Stimulated activated CD8-positive, alpha-beta memory T cell treated with anti-CD3 and anti-CD28 coated beads, Interleukin-12 subunit alpha, Interleukin-12 subunit beta, amount 100 ng/mL, for 24 hours (primary cell): ENCODE results near the gene NTN1.

Experiments used
- DNase-seq: peaks from one replicate; pipeline ENCODE4 v3.0.0-alpha.2; 2020; ENCODE audit errors: extremely low read depth

Gene NTN1

GRCh38 chr17:9006175-9006767 lies 15.0 kb upstream of the NTN1 start:
- no peak for DNase-seq

DNA sequence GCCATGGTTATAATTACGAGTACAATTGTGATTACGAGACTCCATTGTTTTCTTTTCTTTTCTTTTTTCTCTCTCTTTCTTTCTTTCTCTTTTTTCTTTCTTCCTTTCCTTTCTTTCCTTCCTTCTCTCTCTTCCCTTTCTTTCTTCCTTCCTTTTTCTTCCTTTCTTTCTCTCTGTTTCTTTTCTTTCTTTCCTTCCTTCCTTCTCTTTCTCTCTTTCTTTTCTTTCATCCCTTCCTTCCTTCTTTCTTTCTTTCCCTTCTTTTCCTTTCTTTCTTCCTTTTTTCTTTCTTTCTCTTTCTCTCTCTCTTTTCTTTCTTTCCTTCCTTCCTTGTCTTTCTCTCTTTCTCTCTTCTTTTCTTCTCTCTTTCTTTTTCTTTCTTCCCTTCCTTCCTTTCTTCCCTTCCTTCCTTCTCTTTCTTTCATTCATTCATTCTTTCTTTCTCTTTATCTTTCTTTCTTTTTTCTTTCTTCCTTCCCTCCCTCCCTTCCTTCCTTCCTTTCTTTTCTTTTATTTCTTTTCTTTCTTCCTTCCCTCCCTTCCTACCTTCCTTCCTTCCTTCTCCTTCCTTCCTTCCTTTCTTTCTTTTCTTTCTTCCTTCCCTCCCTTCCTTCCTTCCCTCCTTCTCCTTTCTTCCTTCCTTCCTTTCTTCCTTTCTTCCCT lies 14.1 kb upstream of the NTN1 start:
- no peak for DNase-seq

DNA sequence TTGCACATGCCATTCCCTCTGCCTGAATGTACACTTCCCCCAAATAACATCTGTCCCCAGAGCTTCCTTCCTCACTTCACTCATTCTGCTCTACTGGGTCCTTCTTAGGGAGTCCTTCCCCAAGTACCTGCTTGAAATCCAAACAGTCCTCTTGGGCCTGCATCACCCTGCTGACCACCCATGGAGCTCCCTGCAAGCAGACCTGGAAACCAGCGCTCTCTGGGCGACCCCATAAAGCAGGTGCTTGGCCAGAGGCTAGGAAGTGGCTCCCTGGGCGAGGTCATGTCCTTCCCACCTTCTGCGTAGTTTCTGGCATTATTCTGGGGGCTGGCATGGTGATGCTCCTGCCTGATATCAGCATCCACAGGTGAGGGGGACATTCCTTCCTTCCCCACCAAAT lies 12.2 kb upstream of the NTN1 start:
- DNase-seq, result no peak

- no peak for DNase-seq
These were observed 11.6 kb upstream of the NTN1 start for GRCh38 chr17:9009737-9010136.

- DNase-seq, result no peak
These were observed 10.3 kb upstream of the NTN1 start for GRCh38 chr17:9011001-9011400.

GRCh38 chr17:9016941-9017552 lies 4.3 kb upstream of the NTN1 start:
- no peak for DNase-seq

DNA sequence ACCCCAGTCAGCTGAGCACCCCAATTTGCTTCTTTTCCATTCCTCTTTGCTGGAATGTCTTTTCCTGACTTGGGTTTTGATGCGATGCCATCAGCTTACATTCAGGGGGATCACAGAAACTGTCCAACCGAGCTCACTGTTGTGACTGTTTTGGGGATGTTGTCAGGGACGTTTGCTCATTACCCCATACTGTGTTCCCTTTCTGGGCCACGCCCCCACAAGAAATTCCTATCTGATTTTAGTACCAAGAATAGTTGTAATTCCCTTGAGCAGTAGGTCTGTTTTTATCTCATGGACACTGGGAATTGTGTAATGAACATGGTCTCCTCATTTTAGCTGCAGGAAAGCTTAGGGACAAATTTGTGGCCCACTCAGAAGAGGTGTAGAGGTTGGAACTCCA lies 2.6 kb upstream of the NTN1 start:
- no peak for DNase-seq

- no peak for DNase-seq
These were observed 1.1 kb upstream of the NTN1 start for GRCh38 chr17:9020096-9020823.

DNA sequence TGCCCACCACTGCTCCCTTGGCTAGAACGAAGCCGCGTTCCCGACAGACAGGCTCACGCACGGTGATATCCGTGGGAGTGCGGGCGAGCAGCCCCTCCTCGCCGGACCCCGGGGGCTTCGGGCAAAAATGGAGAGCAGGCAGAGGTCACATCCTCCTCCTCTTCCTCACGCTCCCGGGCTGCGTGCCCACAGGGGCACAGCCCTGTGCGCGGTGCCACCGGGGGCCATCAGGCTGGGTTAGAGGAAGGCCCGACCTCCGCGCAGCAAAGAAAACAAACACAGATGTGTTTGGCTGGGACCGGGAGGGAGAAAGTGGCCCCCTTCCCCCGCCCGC lies 519 bp upstream of the NTN1 start:
- no peak for DNase-seq

DNA sequence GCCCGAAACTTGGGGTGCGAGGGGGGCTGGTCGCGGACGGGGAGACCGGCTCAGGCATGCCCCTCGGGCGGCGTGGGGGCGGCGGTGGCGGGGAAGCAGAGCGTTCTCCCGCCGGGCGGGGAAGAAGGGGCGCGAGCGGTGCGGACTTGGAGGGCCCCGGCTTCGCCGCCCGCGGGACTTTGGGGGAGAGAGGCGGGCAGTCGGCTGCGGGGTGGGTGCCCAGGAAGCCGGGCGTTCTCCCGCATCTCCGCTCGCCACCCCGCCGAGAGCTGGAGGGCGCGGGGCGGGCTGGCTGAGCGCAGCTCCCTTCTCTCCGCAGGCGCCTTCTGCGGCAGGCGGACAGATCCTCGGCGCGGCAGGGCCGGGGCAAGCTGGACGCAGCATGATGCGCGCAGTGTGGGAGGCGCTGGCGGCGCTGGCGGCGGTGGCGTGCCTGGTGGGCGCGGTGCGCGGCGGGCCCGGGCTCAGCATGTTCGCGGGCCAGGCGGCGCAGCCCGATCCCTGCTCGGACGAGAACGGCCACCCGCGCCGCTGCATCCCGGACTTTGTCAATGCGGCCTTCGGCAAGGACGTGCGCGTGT lies 772 bp downstream of the NTN1 start:
- DNase-seq, result no peak

DNA sequence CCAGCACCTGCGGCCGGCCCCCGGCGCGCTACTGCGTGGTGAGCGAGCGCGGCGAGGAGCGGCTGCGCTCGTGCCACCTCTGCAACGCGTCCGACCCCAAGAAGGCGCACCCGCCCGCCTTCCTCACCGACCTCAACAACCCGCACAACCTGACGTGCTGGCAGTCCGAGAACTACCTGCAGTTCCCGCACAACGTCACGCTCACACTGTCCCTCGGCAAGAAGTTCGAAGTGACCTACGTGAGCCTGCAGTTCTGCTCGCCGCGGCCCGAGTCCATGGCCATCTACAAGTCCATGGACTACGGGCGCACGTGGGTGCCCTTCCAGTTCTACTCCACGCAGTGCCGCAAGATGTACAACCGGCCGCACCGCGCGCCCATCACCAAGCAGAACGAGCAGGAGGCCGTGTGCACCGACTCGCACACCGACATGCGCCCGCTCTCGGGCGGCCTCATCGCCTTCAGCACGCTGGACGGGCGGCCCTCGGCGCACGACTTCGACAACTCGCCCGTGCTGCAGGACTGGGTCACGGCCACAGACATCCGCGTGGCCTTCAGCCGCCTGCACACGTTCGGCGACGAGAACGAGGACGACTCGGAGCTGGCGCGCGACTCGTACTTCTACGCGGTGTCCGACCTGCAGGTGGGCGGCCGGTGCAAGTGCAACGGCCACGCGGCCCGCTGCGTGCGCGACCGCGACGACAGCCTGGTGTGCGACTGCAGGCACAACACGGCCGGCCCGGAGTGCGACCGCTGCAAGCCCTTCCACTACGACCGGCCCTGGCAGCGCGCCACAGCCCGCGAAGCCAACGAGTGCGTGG lies 1.5 kb downstream of the NTN1 start:
- DNase-seq, result no peak

DNA sequence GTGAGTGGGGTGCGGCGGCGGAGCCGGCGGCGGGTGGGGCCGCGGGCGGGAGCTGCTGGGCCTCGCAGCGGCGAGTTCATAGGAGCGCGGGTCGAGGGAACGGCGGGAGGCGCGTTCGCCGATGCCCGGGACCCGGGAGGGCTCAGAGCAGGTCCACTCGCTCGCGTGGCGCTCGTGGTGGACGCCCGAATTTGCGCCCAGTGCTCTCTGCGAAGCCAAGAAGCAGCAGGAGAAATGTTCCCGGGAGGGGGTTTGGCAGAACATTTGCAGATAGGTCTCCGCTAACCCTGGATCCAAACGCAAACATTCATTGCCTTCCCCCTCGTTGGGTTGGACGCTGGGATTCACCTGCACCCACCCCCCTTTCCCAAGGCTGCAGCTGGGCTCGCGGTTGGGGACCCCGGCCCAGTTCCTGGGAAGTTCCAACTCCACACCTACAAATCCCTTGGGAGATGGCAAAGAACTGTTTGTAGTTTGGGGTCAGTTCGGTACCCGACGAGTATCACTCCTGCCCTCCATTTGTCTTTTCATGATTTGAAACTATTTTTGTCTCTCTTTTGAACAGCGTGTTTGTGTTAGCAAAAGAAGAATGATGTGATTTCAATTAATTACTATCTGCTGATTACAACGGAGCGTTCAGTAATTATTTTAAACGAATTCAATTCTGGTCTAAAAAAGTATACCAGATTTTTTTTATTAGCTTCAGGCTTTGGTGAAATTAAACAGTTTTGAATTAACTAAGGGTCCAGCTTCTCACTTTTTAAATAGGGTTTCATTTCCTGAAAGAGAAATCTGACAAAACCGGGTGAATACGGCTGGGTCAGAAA lies 2.3 kb downstream of the NTN1 start:
- DNase-seq, result no peak

DNA sequence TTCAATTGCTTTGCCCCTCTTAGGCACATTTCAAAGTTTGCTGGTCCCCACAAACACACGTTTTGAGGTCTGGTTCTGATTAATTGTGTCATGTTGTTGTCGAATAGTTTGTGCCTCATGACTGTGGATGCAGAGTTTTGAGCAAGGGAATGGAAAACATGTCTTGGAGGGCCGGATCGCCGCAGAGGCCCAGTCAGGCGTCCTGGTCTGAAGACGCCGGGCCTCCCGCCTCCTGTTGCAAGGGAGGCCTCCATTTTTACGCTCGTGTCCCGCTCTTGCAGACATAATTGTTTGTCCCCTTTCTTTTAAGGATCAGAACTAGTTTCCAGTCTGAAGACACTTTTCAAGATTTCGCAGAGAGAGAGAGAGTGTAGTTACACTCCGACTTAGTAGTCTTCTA lies 3.2 kb downstream of the NTN1 start:
- no peak for DNase-seq

- no peak for DNase-seq
These were observed 5.4 kb downstream of the NTN1 start for GRCh38 chr17:9026741-9027140.

DNA sequence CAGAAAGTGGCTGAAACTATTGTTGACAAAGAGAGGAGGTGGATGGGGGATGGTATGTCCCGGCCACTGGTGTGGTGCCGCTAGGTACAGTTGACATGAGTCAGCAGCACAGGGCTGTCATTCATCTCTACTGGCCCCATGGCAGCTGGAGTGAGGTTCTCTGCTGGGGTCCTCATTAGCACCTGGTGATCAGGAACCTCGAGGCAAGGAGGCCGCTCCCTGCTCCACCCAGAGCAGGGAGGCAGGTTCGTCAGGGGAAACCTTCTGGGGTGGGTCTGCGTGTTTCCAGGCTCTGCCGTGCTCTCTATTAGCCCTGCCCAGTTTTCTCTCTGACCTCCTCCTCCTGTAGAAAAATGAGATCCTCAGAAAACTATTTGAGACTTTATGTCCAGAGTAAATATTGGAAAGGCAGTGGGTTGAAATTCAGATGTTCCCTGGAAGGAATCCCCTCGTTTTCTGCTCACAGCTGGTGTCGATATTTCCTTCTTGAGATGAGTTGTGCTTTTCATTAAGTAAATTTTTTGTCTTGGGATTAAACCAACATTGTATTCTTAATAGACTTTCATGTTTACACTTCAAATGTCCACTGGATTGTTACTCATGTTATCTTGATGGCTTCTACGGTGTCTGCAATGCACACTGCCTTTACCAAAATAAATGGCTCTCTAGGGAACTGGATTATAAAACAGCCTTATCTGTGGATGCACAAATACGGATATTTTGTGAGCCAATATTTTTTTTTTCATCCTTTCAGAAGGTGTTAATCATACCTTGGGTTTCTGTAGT lies 7.1 kb downstream of the NTN1 start:
- no peak for DNase-seq

DNA sequence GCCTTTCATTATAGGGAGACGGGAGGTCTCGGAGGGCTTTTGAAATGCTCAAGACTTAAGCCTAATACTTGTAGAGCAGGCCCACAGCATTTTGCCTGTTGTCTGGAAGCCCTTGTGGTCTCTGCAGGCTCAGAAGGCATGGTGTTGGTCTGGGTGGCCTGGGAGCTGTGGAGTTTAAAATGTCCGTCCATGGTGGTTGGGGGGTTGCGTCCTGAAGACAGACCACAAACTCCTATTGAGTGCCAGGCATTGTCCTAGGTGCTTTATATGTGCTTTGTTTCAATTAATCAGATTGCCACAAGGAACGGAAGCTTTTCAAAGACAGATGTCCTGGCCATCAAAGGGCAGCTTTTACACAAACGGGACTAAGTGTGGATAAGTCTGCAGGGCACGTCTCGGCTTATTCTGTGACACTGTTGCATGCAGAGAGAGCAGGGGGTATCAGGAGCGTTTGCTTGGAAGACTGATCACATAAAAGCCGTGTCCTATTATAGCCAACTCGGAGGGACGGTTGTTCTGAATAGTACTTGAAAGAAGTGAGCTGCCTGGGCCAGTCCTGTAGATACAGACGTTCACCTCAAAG lies 7.8 kb downstream of the NTN1 start:
- no peak for DNase-seq

- DNase-seq, result no peak
These were observed 10.8 kb downstream of the NTN1 start for GRCh38 chr17:9032151-9032550.

DNA sequence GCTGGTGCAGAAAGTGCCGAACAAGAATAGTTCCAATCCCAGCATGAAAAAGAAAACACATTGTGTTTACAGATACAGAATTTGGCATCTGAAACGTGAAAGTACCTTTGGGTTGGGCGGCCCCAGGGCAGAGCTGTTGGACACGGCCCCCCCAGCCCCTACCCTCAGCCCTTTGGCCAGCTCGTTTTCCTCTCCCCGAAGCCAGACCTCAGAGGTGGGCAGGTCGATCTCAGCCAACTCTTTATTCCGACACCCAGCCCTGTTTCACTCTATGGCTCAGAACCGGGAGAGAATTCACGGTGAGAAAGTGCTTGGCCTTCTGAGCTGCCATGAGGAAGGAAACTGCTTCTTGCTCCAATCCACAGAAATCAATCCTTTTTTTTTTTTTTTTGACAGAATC lies 11.3 kb downstream of the NTN1 start:
- no peak for DNase-seq

DNA sequence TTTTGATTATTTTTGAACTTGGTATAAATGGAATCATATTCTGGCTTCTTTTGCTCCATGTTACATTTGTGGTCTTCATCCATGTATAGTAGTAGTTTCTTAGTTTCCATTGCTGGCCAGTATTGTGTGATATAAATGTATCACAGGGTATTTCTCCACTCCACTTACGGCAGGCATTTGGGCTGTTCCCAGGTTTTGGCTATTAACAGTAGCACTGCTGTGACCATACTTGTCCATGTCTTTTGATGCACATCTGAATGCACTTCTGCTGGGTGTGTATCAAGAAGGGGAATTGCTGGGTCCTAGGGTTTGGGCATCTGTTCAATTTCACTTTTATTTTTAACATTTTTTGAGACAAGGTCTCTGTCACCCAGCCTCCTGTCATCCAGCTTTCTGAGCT lies 13.9 kb downstream of the NTN1 start:
- DNase-seq, result no peak

DNA sequence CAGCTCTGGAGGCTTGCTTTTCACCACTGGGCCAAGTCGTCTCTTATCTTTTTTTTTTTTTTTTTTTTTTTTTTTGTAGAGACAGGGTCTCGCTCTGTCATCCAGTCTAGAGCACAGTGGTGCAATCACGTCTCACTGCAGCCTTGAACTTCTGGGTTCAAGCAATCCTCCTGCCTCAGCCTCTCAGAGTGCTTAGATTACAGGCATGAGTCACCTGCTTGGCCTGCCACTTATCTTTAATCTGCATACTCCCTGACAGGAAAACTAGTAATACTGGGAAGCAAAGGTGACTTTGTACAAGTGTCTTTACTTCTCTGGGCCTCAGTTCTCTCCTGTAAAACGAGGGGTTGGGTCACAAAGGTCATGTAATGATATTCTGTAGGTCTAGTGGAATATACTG lies 15.0 kb downstream of the NTN1 start:
- DNase-seq, result no peak
